ENCODE results near the gene CD99L2. TPM values are rescaled to one million over a fixed set of nuclear protein-coding genes. Genes with fewer than 3 reads are reported as not detected.
A peak's percentile ranks its signal among the peaks of the same experiment; 100 is the strongest.

The CD99L2 gene
- total RNA-seq, 1 experiment from 2014 or later, result 7.3 TPM

DNA sequence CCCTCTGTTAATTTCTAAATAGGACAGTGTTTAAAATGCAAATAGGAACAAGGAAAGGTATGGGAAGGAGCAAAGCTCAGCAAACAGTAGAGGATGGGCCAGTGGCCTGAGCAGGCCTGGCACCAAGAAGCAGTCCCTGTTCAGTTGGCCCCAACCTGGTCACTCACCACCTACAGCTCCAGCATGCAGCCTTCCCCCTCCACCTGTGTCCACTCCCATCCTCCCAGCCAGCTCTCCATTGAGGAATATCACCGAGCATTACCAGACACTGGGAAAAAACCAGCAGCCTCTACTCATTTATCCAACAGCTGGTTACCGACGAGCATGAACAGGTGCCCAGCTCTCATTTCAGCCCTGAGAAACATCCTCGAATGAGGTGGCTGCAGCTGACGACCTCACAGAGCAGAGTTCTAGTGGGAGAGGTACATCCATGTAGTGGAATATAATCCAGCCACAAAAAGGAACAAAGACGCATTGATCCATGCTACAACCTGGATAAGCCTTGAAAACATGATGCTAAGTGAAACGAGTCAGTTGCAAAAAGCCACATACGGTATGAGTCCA is 25.6 kb downstream of the CD99L2 start:
- Histone ChIP-seq H4K8ac (replicated peaks; ENCODE audit: insufficient read length, low read depth, low read length) (no peak overlapping the region), H3K27ac (ENCODE audit: insufficient read length, low read depth, low read length) (no peak overlapping the region), H3T11ph (ENCODE audit: low read length) (no peak overlapping the region), H2AK5ac (ENCODE audit: insufficient read length, low read length) (no peak overlapping the region), H2BK12ac (ENCODE audit: insufficient read length, low read depth, low read length) (no peak overlapping the region), H3K18ac (ENCODE audit: insufficient read length, low read depth, low read length) (no peak overlapping the region), H2BK5ac (ENCODE audit: insufficient read length, low read length) (no peak overlapping the region), H4K5ac (ENCODE audit: insufficient read length, low read depth, low read length) (no peak overlapping the region), H3K4me2 (ENCODE audit: insufficient read depth, insufficient read length, low read length) (no peak overlapping the region), H2BK120ac (ENCODE audit: low read depth, low read length, poor library complexity, severe bottlenecking) (no peak overlapping the region), H2BK15ac (ENCODE audit: low read depth, low read length) (no peak overlapping the region), H3K23ac (ENCODE audit: insufficient read length, low read depth, low read length) (no peak overlapping the region), H3K9me3 (ENCODE audit: control insufficient read depth, low read depth, low read length) (peaks cover 6% of the 10 kb centered on the region), H3K14ac (ENCODE audit: insufficient read depth, low read length) (peak overlapping the region; percentile 68; the same call in 1 of the 2 replicates), H3K4ac (ENCODE audit: low read depth, low read length) (no peak overlapping the region), H3K56ac (ENCODE audit: insufficient read length, low read depth, low read length) (no peak overlapping the region), H3K4me1 (ENCODE audit: insufficient read depth, low read length) (peaks cover 10% of the 10 kb centered on the region; the same call in 1 of the 2 replicates), H4K20me1 (ENCODE audit: control insufficient read depth, insufficient read depth, insufficient read length) (no peaks in the 10 kb centered on the region), H2AFZ (ENCODE audit: low read length) (no peak overlapping the region), H3K9ac (ENCODE audit: extremely low read depth, insufficient read length, low read length) (no peak overlapping the region), H4K91ac (ENCODE audit: insufficient read length, low read depth, low read length) (no peak overlapping the region), H2BK20ac (ENCODE audit: low read depth, low read length, poor library complexity, severe bottlenecking) (no peak overlapping the region), H3K79me2 (ENCODE audit: insufficient read depth, low read length) (peaks cover 2% of the 10 kb centered on the region; the same call in 1 of the 2 replicates), H3K27me3 (ENCODE audit: insufficient read depth, low read length) (no peaks in the 10 kb centered on the region), H3K79me1 (ENCODE audit: insufficient read depth, low read depth, low read length, poor library complexity, severe bottlenecking) (no peaks in the 10 kb centered on the region), H3K23me2 (ENCODE audit: insufficient read length, low read depth, low read length, poor library complexity, severe bottlenecking) (no peaks in the 10 kb centered on the region)
- no peaks in the 10 kb centered on the region for H3K27me3 Mint-ChIP-seq (ENCODE audit: low read depth)
- no peak for DNase-seq
- peaks cover 58 to 78% of the 10 kb centered on the region in 2 experiments for H3K9me3 Mint-ChIP-seq
- WGBS (ENCODE audit: extremely low coverage, insufficient read length, low lambda C conversion rate), result no CpG with 5 or more reads among the region's 8 CpGs
- peak overlapping the region in 1 of 3 experiments; percentile 3; a peak in 1 of 7 replicates for H3K27ac Mint-ChIP-seq
- peaks cover 18 to 22% (median 20%) of the 10 kb centered on the region in 3 experiments for H3K36me3 Mint-ChIP-seq (ENCODE audit: insufficient read depth in 1 of 3, low read depth in 3 of 3)
- no peak overlapping the region for H3K4me3 Mint-ChIP-seq
- H3K4me1 Mint-ChIP-seq, result peaks cover 32 to 36% of the 10 kb centered on the region in 2 experiments
- no peak for TF ChIP-seq CTCF (conservative IDR thresholded peaks at IDR 0.05)
